Psoas muscle (tissue), 8 donors: Measurements from ENCODE around the gene RPLP2. TPM values are rescaled to one million over a fixed set of nuclear protein-coding genes. Genes with fewer than 3 reads are reported as not detected.

Experiments used
- ATAC-seq, 4 donors: fragments of 200-7000 bp; cut with Tn5 transposase; one replicate each; pipeline ENCODE4 v1.9.1; 2020; ENCODE audit warnings: moderate library complexity in 3 of 4, mild to moderate bottlenecking in 2 of 4
- DNase-seq, 2 donors: peaks; one replicate each; pipeline ENCODE4 v3.0.0-alpha.2; 2020
- H3K27ac ChIP-seq: fragments of 200-600 bp; one replicate; pipeline ENCODE4 v1.8.0; 2022
- H3K27me3 ChIP-seq, 3 donors: fragments of 200-600 bp in 1 of 3; one replicate each; pipeline versions ENCODE4 v1.6.1 to v1.8.0; 2013 to 2022; ENCODE audit warnings: low read length in 2 of 3, mild to moderate bottlenecking in 2 of 3, moderate library complexity in 1 of 3; ENCODE audit not compliant: insufficient read depth in 3 of 3
- H3K36me3 ChIP-seq, 2 donors: fragments of 200-600 bp in 1 of 2; one replicate each; pipeline versions ENCODE4 v1.6.1 to v1.8.0; 2013 to 2022; ENCODE audit warnings: low read depth in 1 of 2, mild to moderate bottlenecking in 1 of 2, moderate library complexity in 1 of 2; ENCODE audit not compliant: insufficient read depth in 1 of 2
- H3K4me1 ChIP-seq: fragments of 200-600 bp; one replicate; pipeline ENCODE4 v1.8.0; 2022
- H3K4me3 ChIP-seq: fragments of 200-600 bp; one replicate; pipeline ENCODE4 v1.8.0; 2022; ENCODE audit warnings: mild to moderate bottlenecking
- H3K9me3 ChIP-seq: fragments of 200-600 bp; one replicate; pipeline ENCODE4 v1.8.0; 2022
- CTCF ChIP-seq: fragments of 200-600 bp; IDR thresholded peaks from one replicate; pipeline ENCODE4 v1.8.0; 2022; ENCODE audit warnings: antibody characterized with exemption
- WGBS, 3 donors: extraction: QIAGEN DNeasy Blood & Tissue Kit; methylation state at CpG; one replicate each; pipeline versions ENCODE4 v1.1.6 to v1.1.7; 2013; 5-methylcytosine and 5-hydroxymethylcytosine counted together
- intact Hi-C, 2 donors: fragments of 100-400 bp; cut with DNase I; formaldehyde crosslinking; loops; one replicate each; pipeline versions ENCODE4 v1.11.0 to v1.14.2; 2022
- polyA plus RNA-seq, 3 donors: library from polyadenylated mRNA; stranded (reverse); fragments of 200-250 nt; gene quantifications; one replicate each; pipeline ENCODE4 v1.2.3, GENCODE V29; 2013
- total RNA-seq, 4 donors: library from RNA; stranded (reverse); fragmentation: NEBNext Ultra II Directional in 2 of 4; extraction: Animal tissue kit (Norgen Biotek cat#: 25700) in 2 of 4; gene quantifications; one replicate each; pipeline versions ENCODE4 v1.2.1 to v1.2.4, GENCODE V29; 2021 to 2023
- donor health status: healthy with polysubstance abuse.
- donor health status: DM: no; HTN: no; CAD: no; lungs with moderate emphysema.
- donor health status: Bipolar disorder and iron deficiency.
- donor health status: healthy.
- donor health status: DM: yes; HTN: yes; CAD: no.
- donor health status: DM: no; HTN: no; CAD: no.
- donor health status: DM: no; HTN: no; CAD: no.
- donor health status: DM: yes; HTN: yes; CAD: no.

Gene RPLP2
- total and polyA plus RNA-seq, 7 donors: 779 to 1,781 (median 1,246) TPM

- H3K27me3 ChIP-seq: no peaks in the 10 kb centered on the region
- no peaks in the 10 kb centered on the region for H3K36me3 ChIP-seq
- H3K4me1 ChIP-seq: peaks cover 4% of the 10 kb centered on the region
- no peak overlapping the region for H3K27ac ChIP-seq
- TF ChIP-seq CTCF: no peak
- H3K9me3 ChIP-seq: no peaks in the 10 kb centered on the region
- intact Hi-C loops: no loop called here
- DNase-seq: no peak
- WGBS, 3 donors: 74 to 86% (median 78%) methylated on average over 11 to 12 of the region's 12 CpGs
- H3K4me3 ChIP-seq: no peak overlapping the region
- ATAC-seq: no peak
These were observed 46.0 kb downstream of the RPLP2 start for GRCh38 chr11:855796-856195.

- H3K27ac ChIP-seq: no peak overlapping the region
- H3K4me3 ChIP-seq: no peak overlapping the region
- no peak for DNase-seq
- WGBS, 3 donors: 72 to 75% (median 73%) methylated on average over 4 to 8 of the region's 8 CpGs
- H3K27me3 ChIP-seq: no peaks in the 10 kb centered on the region
- no peak for TF ChIP-seq CTCF
- H3K36me3 ChIP-seq: no peaks in the 10 kb centered on the region
- intact Hi-C loops: no loop called here
- H3K9me3 ChIP-seq: no peaks in the 10 kb centered on the region
- peaks cover 4% of the 10 kb centered on the region for H3K4me1 ChIP-seq
- ATAC-seq: no peak
These were observed 46.6 kb downstream of the RPLP2 start for GRCh38 chr11:856397-856796.

- DNase-seq: no peak
- no peaks in the 10 kb centered on the region for H3K9me3 ChIP-seq
- intact Hi-C loops: no loop called here
- TF ChIP-seq CTCF: no peak
- 82 to 88% (median 84%) methylated on average over 27 of the region's 27 CpGs for WGBS, 3 donors
- H3K36me3 ChIP-seq: peaks cover 0 to 5% of the 10 kb centered on the region in 2 donors
- H3K27me3 ChIP-seq: no peaks in the 10 kb centered on the region
- ATAC-seq: no peak
- H3K4me1 ChIP-seq: peaks cover 4% of the 10 kb centered on the region
- no peak overlapping the region for H3K4me3 ChIP-seq
- H3K27ac ChIP-seq: no peak overlapping the region
These were observed 48.4 kb downstream of the RPLP2 start for GRCh38 chr11:858053-858761.

- no peak overlapping the region for H3K27ac ChIP-seq
- no peaks in the 10 kb centered on the region for H3K27me3 ChIP-seq
- intact Hi-C loops: no loop called here
- ATAC-seq: no peak
- H3K36me3 ChIP-seq: peaks cover 0 to 10% of the 10 kb centered on the region in 2 donors
- peaks cover 4% of the 10 kb centered on the region for H3K4me1 ChIP-seq
- WGBS, 3 donors: 88 to 91% (median 90%) methylated on average over 35 to 37 of the region's 37 CpGs
- TF ChIP-seq CTCF: no peak
- H3K4me3 ChIP-seq: no peak overlapping the region
- no peak for DNase-seq
- H3K9me3 ChIP-seq: no peaks in the 10 kb centered on the region
These were observed 49.1 kb downstream of the RPLP2 start for GRCh38 chr11:858762-859339.
